BLaER1 (cell line): ENCODE data around the gene DNAH3.
"Not testable (repeated sequence)": the region's sequence is repeated elsewhere in the genome, so short reads cannot be mapped to it uniquely, and the experiment has no call there.

ENCODE experiments used
- H3K27ac ChIP-seq: shearing (Covaris generic); formaldehyde crosslinking; 2 replicates; pipeline ENCODE4 v1.8.1; 2022
- H3K27me3 ChIP-seq: shearing (Covaris generic); formaldehyde crosslinking; 2 replicates; pipeline ENCODE4 v1.8.1; 2022
- H3K36me3 ChIP-seq: shearing (Covaris generic); formaldehyde crosslinking; 2 replicates; pipeline ENCODE4 v1.8.1; 2022
- H3K4me1 ChIP-seq: shearing (Covaris generic); formaldehyde crosslinking; 2 replicates; pipeline ENCODE4 v1.8.1; 2022
- H3K4me2 ChIP-seq: shearing (Covaris generic); formaldehyde crosslinking; 2 replicates; pipeline ENCODE4 v1.8.1; 2022
- H3K4me3 ChIP-seq: shearing (Covaris generic); formaldehyde crosslinking; 2 replicates; pipeline ENCODE4 v1.8.1; 2022
- H3K9ac ChIP-seq: shearing (Covaris generic); formaldehyde crosslinking; 2 replicates; pipeline ENCODE4 v1.8.1; 2022
- H3K9me3 ChIP-seq: shearing (Covaris generic); formaldehyde crosslinking; 2 replicates; pipeline ENCODE4 v1.8.1; 2022
- H4K20me1 ChIP-seq: shearing (Covaris generic); formaldehyde crosslinking; 2 replicates; pipeline ENCODE4 v1.8.1; 2022
- Cebpa-rat ChIP-seq: shearing (Covaris generic); IDR thresholded peaks from 2 replicates; pipeline ENCODE4 v1.8.1; 2022

Gene DNAH3

DNA sequence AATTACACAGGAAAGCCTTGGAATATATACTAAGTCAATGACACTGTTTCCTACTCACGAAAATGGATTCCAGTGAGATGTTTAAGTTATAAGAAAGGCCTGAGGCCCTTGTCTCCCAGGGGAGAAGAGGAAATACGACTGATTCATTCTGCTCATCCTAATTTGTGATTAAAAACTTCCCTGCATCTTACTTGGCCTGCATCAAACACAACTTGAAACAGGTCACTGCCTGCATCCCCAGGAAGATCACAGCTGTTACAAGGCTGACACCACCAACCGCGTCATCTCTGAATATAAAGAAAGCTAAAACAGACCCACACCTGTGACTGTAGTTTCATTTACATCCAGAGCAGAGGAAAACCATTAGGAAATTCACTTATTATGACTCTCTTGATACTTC is 121.9 kb downstream of the DNAH3 start:
- no peak overlapping the region for H3K27ac ChIP-seq
- H3K27me3 ChIP-seq = no peaks in the 10 kb centered on the region
- no peaks in the 10 kb centered on the region for H3K4me1 ChIP-seq
- H3K4me2 ChIP-seq = no peak overlapping the region
- H4K20me1 ChIP-seq = no peaks in the 10 kb centered on the region
- H3K9me3 ChIP-seq = no peaks in the 10 kb centered on the region
- TF ChIP-seq Cebpa-rat = no peak
- no peak overlapping the region for H3K9ac ChIP-seq
- no peaks in the 10 kb centered on the region for H3K36me3 ChIP-seq
- no peak overlapping the region for H3K4me3 ChIP-seq

DNA sequence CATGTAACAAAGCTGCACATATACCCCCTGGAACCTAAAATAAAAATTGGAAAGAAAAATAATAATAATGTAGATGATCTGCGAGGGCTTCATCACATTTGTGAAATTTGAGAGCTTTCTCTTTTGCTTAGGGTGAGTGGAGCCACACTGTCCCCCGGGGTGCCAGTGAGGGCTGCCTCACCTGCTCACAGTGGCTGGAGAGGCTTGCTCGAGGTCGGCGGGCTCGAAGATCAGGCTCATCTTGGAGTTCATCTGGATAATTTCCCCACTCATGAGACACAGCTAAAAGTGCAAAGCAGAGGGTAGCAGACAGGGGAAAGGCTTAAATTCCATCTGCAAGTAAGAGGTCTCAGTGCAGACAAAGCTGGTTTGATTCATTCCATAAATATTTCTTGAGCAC is 123.8 kb downstream of the DNAH3 start:
- Histone ChIP-seq H3K9me3 (no peaks in the 10 kb centered on the region), H3K27me3 (no peaks in the 10 kb centered on the region), H4K20me1 (no peaks in the 10 kb centered on the region), H3K9ac (no peak overlapping the region), H3K4me3 (no peak overlapping the region), H3K4me1 (no peaks in the 10 kb centered on the region), H3K4me2 (no peak overlapping the region), H3K27ac (no peak overlapping the region), H3K36me3 (no peaks in the 10 kb centered on the region)
- TF ChIP-seq Cebpa-rat = no peak

DNA sequence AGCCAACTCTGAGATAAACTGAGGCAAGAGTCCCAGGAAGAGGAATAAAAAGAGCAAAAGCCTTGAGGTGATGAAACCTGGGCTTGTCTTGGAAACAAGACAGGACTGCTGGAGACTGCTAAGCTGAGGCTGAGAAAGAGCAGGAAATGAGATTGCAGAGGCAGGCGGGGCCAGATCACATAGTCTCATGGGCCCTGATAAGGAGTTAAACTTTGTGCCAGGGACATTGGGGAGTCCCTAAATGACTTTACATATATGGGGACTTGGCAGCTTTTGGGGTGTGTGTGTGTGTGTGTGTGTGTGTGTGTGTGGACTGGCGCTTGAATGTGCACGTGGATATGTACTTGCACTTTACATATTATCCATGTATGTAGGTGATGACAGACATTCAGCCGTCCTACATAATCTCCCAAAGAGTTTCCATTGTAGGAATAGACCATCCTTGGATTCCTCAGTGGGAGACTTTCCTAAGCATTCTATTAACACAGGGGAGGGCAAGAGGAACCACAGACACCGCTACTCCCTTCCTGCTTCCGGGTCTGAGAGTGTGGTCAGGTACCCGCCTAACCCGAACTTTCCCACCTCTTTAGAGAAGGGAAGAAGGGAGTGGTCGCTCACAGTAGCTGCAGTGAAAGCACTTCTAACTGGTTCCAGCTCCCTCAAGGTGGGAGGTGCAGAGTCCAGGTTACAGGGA is 127.0 kb downstream of the DNAH3 start:
- H3K4me3 ChIP-seq = no peak overlapping the region
- no peaks in the 10 kb centered on the region for H3K36me3 ChIP-seq
- H3K4me1 ChIP-seq = no peaks in the 10 kb centered on the region
- no peak overlapping the region for H3K27ac ChIP-seq
- no peaks in the 10 kb centered on the region for H4K20me1 ChIP-seq
- H3K9ac ChIP-seq = no peak overlapping the region
- H3K9me3 ChIP-seq = no peaks in the 10 kb centered on the region
- H3K27me3 ChIP-seq = no peaks in the 10 kb centered on the region
- no peak overlapping the region for H3K4me2 ChIP-seq
- no peak for TF ChIP-seq Cebpa-rat

DNA sequence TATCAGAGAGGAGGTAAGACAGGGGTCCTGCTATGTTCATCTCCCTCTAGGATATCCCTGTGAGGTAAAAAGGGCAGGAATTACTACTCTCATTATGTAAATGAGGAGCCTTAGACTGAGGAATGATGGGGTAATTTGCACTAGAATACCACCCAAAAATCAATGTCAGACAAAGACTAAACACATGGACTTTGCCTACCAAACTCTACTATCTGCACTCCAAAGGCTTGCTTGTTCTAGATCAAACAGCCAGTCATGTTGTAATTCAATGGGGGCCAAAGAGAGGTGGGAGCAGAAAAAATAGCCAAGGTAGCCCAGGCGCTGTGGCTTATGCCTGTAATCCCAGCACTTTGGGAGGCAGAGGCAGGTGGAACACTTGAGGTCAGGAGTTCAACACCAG is 129.3 kb downstream of the DNAH3 start:
- Histone ChIP-seq H3K4me1 (no peaks in the 10 kb centered on the region), H4K20me1 (no peaks in the 10 kb centered on the region), H3K9me3 (no peaks in the 10 kb centered on the region), H3K27ac (no peak overlapping the region), H3K36me3 (no peaks in the 10 kb centered on the region), H3K27me3 (no peaks in the 10 kb centered on the region), H3K9ac (no peak overlapping the region), H3K4me3 (no peak overlapping the region), H3K4me2 (no peak overlapping the region)
- no peak for TF ChIP-seq Cebpa-rat

DNA sequence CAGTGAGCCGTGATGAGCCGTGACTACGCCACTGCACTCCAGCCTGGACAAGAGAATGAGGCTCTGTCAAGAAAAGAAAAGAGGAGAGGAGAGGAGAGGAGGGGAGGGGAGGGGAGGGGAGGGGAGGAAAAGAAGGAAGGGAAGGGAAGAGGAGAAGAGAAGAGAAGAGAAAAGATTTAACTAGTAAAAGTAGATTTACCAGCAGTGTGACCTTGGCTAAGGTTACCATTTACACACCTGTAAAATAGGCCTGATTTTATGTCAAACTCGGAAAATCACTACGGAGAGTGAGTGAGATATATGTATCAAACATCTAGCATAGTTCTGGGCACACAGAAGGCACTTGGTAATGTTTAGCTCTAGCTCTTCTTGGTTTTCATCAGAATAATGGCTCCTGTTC is 140.8 kb downstream of the DNAH3 start:
- no peak for TF ChIP-seq Cebpa-rat
- H3K9ac ChIP-seq = no peak overlapping the region
- H3K4me2 ChIP-seq = no peak overlapping the region
- H3K36me3 ChIP-seq = no peaks in the 10 kb centered on the region
- H3K4me1 ChIP-seq = no peaks in the 10 kb centered on the region
- no peak overlapping the region for H3K4me3 ChIP-seq
- H3K27me3 ChIP-seq = no peaks in the 10 kb centered on the region
- no peaks in the 10 kb centered on the region for H4K20me1 ChIP-seq
- no peak overlapping the region for H3K27ac ChIP-seq
- H3K9me3 ChIP-seq = peaks cover 4% of the 10 kb centered on the region; the same call in 1 of the 2 replicates

DNA sequence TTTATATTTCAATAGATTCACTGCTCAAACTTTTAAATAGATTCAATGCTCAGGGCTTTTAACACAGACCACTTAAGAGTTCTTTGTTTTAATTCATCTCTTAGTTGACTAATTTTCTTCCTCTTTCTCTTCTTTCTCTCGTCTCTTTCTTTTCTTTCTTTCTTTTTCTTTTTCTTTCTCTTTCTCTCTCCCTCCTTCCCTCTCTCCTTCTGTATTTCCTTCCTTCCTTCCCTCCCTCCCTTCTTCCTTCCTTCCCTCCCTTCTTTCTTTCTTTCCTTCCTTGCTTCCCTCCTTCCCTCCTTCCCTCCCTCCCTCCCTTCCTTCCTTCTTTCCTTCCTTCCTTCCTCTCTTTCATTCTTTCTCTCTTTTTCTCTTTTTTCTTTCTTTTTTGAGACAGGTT is 145.6 kb downstream of the DNAH3 start:
- Histone ChIP-seq H3K27me3 (no peaks in the 10 kb centered on the region), H3K9ac (no peak overlapping the region), H3K27ac (no peak overlapping the region), H3K4me2 (no peak overlapping the region), H3K4me3 (no peak overlapping the region), H3K36me3 (no peaks in the 10 kb centered on the region), H3K9me3 (peaks cover 4% of the 10 kb centered on the region; the same call in 1 of the 2 replicates), H4K20me1 (no peaks in the 10 kb centered on the region), H3K4me1 (no peaks in the 10 kb centered on the region)
- TF ChIP-seq Cebpa-rat = no peak

DNA sequence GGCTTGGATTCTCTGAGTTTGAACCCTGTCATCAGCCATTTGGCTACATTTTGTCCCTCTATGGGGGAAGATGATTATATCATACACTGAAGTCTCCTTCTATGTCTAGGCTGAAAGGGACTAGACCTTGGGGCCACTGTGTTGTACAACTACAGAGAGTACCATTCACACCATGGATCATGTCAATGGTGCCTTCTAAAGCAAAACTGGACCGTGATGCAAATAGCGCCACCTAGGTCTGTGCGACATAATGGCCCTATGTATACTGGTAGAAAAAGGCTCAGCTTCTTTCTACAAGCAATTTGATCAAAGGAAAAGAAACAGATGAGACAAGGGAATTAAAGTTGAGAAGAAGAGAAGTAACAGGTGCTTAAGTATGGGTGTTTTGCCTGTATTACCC is 149.4 kb downstream of the DNAH3 start:
- Histone ChIP-seq H3K9me3 (no peaks in the 10 kb centered on the region), H3K36me3 (no peaks in the 10 kb centered on the region), H3K4me2 (no peak overlapping the region), H3K4me1 (no peaks in the 10 kb centered on the region), H4K20me1 (no peaks in the 10 kb centered on the region), H3K27ac (no peak overlapping the region), H3K9ac (no peak overlapping the region), H3K27me3 (no peaks in the 10 kb centered on the region), H3K4me3 (no peak overlapping the region)
- no peak for TF ChIP-seq Cebpa-rat

DNA sequence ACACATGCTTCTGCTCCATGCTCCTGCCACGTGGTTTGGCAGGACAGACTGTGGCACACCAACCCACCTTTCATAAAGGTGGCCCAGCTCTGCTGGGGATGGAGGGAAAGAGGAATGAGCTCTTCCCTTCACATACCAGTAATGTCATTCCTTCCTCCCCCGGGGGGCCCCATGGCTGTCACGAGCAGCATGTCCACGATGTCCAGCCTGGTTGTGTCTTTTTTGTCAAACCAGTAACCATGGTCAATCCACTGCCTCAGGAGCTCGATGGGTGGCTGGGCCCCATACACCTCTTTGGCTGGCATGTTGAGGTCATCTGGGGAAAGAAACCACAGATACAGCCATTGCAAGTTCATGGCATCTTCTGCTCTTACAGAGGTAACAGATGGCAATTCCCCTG is 153.5 kb downstream of the DNAH3 start:
- no peak for TF ChIP-seq Cebpa-rat

DNA sequence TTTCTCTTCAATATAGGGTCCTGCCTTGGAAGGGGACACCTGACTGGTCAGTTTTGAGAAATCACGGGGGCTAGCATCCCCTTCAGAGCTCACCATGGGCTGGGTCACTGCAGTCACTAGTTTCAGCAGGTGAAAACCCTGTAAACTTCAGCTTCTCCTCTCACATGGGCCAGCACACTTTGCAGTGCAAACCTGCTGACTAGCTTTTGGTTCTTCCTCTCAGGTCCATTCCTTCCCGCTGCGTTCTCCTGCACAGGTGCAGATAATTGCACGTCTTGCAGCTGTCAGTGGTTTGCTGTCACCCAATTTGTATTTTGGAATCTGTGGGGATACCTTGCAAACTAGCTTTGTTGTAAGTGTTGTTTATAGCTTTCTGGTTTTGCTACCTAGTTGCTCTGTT is 154.9 kb downstream of the DNAH3 start:
- no peaks in the 10 kb centered on the region for H3K36me3 ChIP-seq
- no peak for TF ChIP-seq Cebpa-rat
- H3K9ac ChIP-seq = no peak overlapping the region
- H4K20me1 ChIP-seq = no peaks in the 10 kb centered on the region
- H3K27ac ChIP-seq = no peak overlapping the region
- H3K4me3 ChIP-seq = no peak overlapping the region
- H3K27me3 ChIP-seq = no peaks in the 10 kb centered on the region
- no peak overlapping the region for H3K4me2 ChIP-seq
- no peaks in the 10 kb centered on the region for H3K4me1 ChIP-seq
- H3K9me3 ChIP-seq = no peaks in the 10 kb centered on the region

More for the DNA sequence above, 153.5 kb downstream of the DNAH3 start:
- Histone ChIP-seq H3K4me3 (no peak overlapping the region), H3K4me2 (no peak overlapping the region), H3K9ac (no peak overlapping the region), H3K27me3 (no peaks in the 10 kb centered on the region), H3K9me3 (no peaks in the 10 kb centered on the region), H3K36me3 (no peaks in the 10 kb centered on the region), H3K27ac (no peak overlapping the region), H3K4me1 (no peaks in the 10 kb centered on the region), H4K20me1 (no peaks in the 10 kb centered on the region)

DNA sequence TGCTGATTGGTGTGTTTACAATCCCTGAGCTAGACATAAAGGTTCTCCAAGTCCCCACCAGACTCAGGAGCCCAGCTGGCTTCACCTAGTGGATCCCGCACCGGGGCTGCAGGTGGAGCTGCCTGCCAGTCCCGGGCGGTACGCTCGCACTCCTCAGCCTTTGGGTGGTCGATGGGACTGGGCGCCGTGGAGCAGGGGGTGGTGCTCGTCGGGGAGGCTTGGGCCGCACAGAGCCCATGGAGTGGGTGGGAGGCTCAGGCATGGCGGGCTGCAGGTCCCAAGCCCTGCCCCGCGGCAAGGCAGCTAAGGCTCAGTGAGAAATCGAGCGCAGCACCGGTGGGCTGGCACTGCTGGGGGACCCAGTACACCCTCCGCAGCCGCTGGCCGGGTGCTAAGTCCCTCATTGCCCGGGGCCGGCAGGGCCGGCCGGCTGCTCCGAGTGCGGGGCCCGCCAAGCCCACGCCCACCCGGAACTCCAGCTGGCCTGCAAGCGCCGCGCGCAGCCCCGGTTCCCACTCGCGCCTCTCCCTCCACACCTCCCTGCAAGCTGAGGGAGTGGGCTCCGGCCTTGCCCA is 161.1 kb downstream of the DNAH3 start:
- not testable (repeated sequence) for H3K4me3 ChIP-seq, H3K9ac ChIP-seq, H3K4me1 ChIP-seq, H3K27ac ChIP-seq, H4K20me1 ChIP-seq, H3K4me2 ChIP-seq, H3K36me3 ChIP-seq, H3K27me3 ChIP-seq
- 0 out of 2 replicates have a peak, but pooled peaks cover 12% of the 10 kb centered on the region for H3K9me3 ChIP-seq
